Stimulated activated naive CD4-positive, alpha-beta T cell treated with Interleukin-2 at 50 U/mL for 16 hours (primary cell): Measurements from ENCODE around the gene PTPRH.

Experiments
- DNase-seq: peaks from one replicate; lab custom pipeline; 2025; lab: John Stamatoyannopoulos, UW

PTPRH gene

GRCh38 chr19:55132453-55133129 is 76.7 kb downstream of the PTPRH start:
- DNase-seq = no peak

DNA sequence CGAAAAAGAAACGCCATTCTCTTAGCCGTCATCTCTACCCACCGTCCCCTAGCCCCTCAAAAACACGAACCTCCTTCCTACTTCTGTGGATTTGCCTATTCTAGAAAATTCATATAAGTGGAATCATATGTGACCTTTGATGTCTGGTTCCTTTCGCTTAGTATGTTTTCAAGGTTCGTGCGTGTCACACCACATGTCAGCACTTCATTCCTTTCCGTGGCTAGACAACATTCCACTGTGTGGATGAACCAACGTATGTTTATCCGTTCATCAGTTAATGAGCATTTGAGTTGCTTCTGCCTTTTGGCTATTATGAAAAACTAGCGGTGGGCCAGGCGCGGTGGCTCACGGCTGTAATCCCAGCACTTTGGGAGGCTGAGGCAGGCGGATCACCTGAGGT is 77.9 kb downstream of the PTPRH start:
- no peak for DNase-seq
